DOHH2 (cell line): ENCODE data around the gene SPDYE2.
"Not testable (repeated sequence)": the region's sequence is repeated elsewhere in the genome, so short reads cannot be mapped to it uniquely, and the experiment has no call there.

Source experiments
- EZH2phosphoT487 ChIP-seq: fragments of 200-600 bp; sonication (generic); IDR thresholded peaks from 2 replicates; pipeline ENCODE4 v1.6.1; 2017; ENCODE audit warnings: borderline replicate concordance, mild to moderate bottlenecking, antibody characterized with exemption, low read length, moderate library complexity, mixed read lengths
- TF ChIP-seq, protein P1 (sequence below): fragments of 200-600 bp; sonication (generic); IDR thresholded peaks from one replicate; pipeline ENCODE4 v1.5.1; 2014; ENCODE audit warnings: antibody characterized with exemption, mild to moderate bottlenecking, low read depth, low read length; ENCODE audit not compliant: poor library complexity, severe bottlenecking

DNA sequence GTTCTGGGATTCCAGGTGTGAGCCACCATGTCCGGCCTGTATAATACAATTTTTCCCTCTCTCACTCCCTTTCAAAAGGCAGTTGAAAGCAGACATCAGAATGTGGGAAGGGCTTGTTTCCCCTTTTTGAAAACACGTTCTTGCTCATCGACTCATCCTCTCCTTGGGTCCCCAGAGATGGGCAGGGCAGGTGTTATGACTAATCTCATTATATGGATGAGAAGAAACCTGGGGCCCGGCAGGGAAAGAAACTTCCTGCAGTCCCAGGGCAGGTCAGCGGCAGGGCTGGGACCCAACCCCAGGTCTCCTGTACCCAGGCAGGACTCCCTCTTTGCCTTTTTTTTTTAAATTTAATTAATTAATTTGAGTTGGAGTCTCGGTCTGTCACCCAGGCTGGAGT lies 4.7 kb upstream of the SPDYE2 start:
- TF ChIP-seq, protein P1, sequence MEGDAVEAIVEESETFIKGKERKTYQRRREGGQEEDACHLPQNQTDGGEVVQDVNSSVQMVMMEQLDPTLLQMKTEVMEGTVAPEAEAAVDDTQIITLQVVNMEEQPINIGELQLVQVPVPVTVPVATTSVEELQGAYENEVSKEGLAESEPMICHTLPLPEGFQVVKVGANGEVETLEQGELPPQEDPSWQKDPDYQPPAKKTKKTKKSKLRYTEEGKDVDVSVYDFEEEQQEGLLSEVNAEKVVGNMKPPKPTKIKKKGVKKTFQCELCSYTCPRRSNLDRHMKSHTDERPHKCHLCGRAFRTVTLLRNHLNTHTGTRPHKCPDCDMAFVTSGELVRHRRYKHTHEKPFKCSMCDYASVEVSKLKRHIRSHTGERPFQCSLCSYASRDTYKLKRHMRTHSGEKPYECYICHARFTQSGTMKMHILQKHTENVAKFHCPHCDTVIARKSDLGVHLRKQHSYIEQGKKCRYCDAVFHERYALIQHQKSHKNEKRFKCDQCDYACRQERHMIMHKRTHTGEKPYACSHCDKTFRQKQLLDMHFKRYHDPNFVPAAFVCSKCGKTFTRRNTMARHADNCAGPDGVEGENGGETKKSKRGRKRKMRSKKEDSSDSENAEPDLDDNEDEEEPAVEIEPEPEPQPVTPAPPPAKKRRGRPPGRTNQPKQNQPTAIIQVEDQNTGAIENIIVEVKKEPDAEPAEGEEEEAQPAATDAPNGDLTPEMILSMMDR = not testable (repeated sequence)
- TF ChIP-seq EZH2phosphoT487 = not testable (repeated sequence)
